Esophagus squamous epithelium (tissue), 5 donors: ENCODE results near the gene DNAJA3. TPM values are rescaled to one million over a fixed set of nuclear protein-coding genes. Genes with fewer than 3 reads are reported as not detected.

Experiments
- DNase-seq: peaks from one replicate; lab custom pipeline; 2025; lab: John Stamatoyannopoulos, UW
- H3K27ac ChIP-seq, 4 donors: fragments of 200-600 bp; sonication (generic); one replicate each; pipeline ENCODE4 v1.5.1; 2016 to 2019; ENCODE audit warnings: mild to moderate bottlenecking in 1 of 4
- H3K27me3 ChIP-seq, 4 donors: fragments of 200-600 bp; sonication (generic); 1 replicate in 3 of 4; 2 replicates in 1 of 4; pipeline versions ENCODE4 v1.5.1 to v1.6.0; 2017 to 2021; ENCODE audit warnings: antibody characterized with exemption in 1 of 4
- H3K36me3 ChIP-seq, 3 donors: fragments of 200-600 bp; sonication (generic); one replicate each; pipeline ENCODE4 v1.5.1; 2016 to 2019
- H3K4me1 ChIP-seq, 3 donors: fragments of 200-600 bp; sonication (generic); one replicate each; pipeline ENCODE4 v1.5.1; 2017 to 2019
- H3K4me3 ChIP-seq, 4 donors: fragments of 200-600 bp; sonication (generic); 1 replicate in 3 of 4; 2 replicates in 1 of 4; pipeline ENCODE4 v1.5.1; 2016 to 2019; ENCODE audit warnings: mild to moderate bottlenecking in 2 of 4, moderate library complexity in 1 of 4
- H3K9me3 ChIP-seq, 3 donors: fragments of 200-600 bp; sonication (generic); one replicate each; pipeline ENCODE4 v1.5.1; 2016 to 2019
- CTCF ChIP-seq, 6 experiments: fragments of 450-650 bp in 4 of 6; fragments of 200-600 bp in 2 of 6; sonication (generic) in 2 of 6; IDR thresholded peaks; one replicate each; pipeline ENCODE4 v1.5.1; 2016 to 2019; ENCODE audit warnings: antibody characterized with exemption in 6 of 6, mild to moderate bottlenecking in 4 of 6, moderate library complexity in 4 of 6
- POLR2A ChIP-seq, 4 donors: fragments of 450-650 bp; IDR thresholded peaks; one replicate each; pipeline ENCODE4 v1.6.1; 2017; ENCODE audit warnings: antibody characterized with exemption in 4 of 4, mild to moderate bottlenecking in 4 of 4, moderate library complexity in 3 of 4
- WGBS, 2 donors: methylation state at CpG; one replicate each; pipeline ENCODE4 v1.1.5; 2018; 5-methylcytosine and 5-hydroxymethylcytosine counted together
- intact Hi-C: fragments of 100-400 bp; cut with DNase I; formaldehyde crosslinking; loops from one replicate; pipeline ENCODE4 v1.15.0; 2022
- total RNA-seq, 4 donors: library from RNA; depleted of rRNA; stranded (reverse); fragments of >200 nt; gene quantifications; one replicate each; pipeline ENCODE4 v1.1.0, GENCODE V29; 2016
- donor health status: DM: yes; HTN: yes; CAD: no.

DNAJA3 gene
- total RNA-seq, 4 donors from 2014 or later = 45.2 to 59.1 (median 49.1) TPM

- Histone ChIP-seq H3K4me3 (no peak overlapping the region), H3K36me3 (peaks cover 17 to 74% (median 22%) of the 10 kb centered on the region in 3 donors), H3K9me3 (no peaks in the 10 kb centered on the region), H3K27me3 (no peaks in the 10 kb centered on the region), H3K4me1 (peaks cover 4 to 54% (median 8%) of the 10 kb centered on the region in 3 donors), H3K27ac (no peak overlapping the region)
- no peak for DNase-seq
- TF ChIP-seq CTCF (IDR thresholded peaks at IDR 0.05) (peak in 1 of 6 experiments; percentile 34), POLR2A (IDR thresholded peaks at IDR 0.05) (no peak)
- 48 to 56% methylated on average over 8 to 10 of the region's 19 CpGs for WGBS, 2 donors
- intact Hi-C loops = no loop called here
Observed at GRCh38 chr16:4409081-4409932, 16.4 kb upstream of the DNAJA3 start.

GRCh38 chr16:4410335-4411075 is 15.2 kb upstream of the DNAJA3 start:
- 68 to 74% methylated on average over 14 to 15 of the region's 15 CpGs for WGBS, 2 donors
- no peaks in the 10 kb centered on the region for H3K27me3 ChIP-seq
- TF ChIP-seq POLR2A (IDR thresholded peaks at IDR 0.05) (no peak), CTCF (IDR thresholded peaks at IDR 0.05) (no peak)
- peaks cover 9 to 62% (median 22%) of the 10 kb centered on the region in 3 donors for H3K36me3 ChIP-seq
- DNase-seq = no peak
- intact Hi-C loops = no loop called here
- peaks cover 12 to 66% (median 15%) of the 10 kb centered on the region in 3 donors for H3K4me1 ChIP-seq
- H3K27ac ChIP-seq = peak overlapping the region in 1 of 4 donors; percentile 44
- no peak overlapping the region for H3K4me3 ChIP-seq
- H3K9me3 ChIP-seq = no peaks in the 10 kb centered on the region

DNA sequence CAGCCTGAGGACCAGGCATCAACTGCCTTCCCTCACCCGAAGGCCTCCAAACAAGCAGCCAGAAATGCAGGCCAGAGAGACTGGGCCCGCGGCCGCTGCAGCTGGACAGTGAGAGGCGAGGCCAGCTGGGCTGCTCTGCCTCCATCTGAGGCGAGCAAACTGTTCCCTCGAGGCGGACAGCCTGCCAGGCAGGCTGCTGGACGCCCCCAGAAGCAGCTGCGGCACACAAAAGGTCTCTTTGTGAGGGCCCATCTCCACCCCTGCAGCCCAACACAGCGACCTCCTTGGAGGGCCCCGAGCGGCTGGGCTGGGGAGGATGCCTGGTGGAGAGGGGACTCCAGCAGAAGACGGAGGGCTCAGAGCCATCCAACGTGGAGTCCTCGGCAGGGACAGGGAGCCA is 14.0 kb upstream of the DNAJA3 start:
- H3K4me1 ChIP-seq = peaks cover 14 to 75% (median 15%) of the 10 kb centered on the region in 3 donors
- DNase-seq = no peak
- peaks cover 5 to 50% (median 15%) of the 10 kb centered on the region in 3 donors for H3K36me3 ChIP-seq

GRCh38 chr16:4412159-4412558 is 13.5 kb upstream of the DNAJA3 start:
- no peaks in the 10 kb centered on the region for H3K9me3 ChIP-seq
- TF ChIP-seq CTCF (IDR thresholded peaks at IDR 0.05) (no peak), POLR2A (IDR thresholded peaks at IDR 0.05) (no peak)
- H3K27ac ChIP-seq = peak overlapping the region in 2 of 4 donors; percentile 9 to 44
- intact Hi-C loops = no loop called here
- peaks cover 5 to 46% (median 11%) of the 10 kb centered on the region in 3 donors for H3K36me3 ChIP-seq
- H3K4me1 ChIP-seq = peaks cover 18 to 80% (median 18%) of the 10 kb centered on the region in 3 donors
- H3K27me3 ChIP-seq = no peaks in the 10 kb centered on the region
- no peak overlapping the region for H3K4me3 ChIP-seq
- DNase-seq = no peak
- WGBS, 2 donors = 89 to 96% methylated on average over 4 to 7 of the region's 8 CpGs

More for the DNA sequence above, 14.0 kb upstream of the DNAJA3 start:
- no peaks in the 10 kb centered on the region for H3K9me3 ChIP-seq
- TF ChIP-seq CTCF (IDR thresholded peaks at IDR 0.05) (no peak), POLR2A (IDR thresholded peaks at IDR 0.05) (no peak)
- H3K4me3 ChIP-seq = no peak overlapping the region
- 60% methylated on average over 2 of the region's 16 CpGs; no CpG with 5 or more reads in 1 of the 2 donors for WGBS, 2 donors
- H3K27ac ChIP-seq = peak overlapping the region in 2 of 4 donors; percentile 9 to 44
- no peaks in the 10 kb centered on the region for H3K27me3 ChIP-seq
- intact Hi-C loops = no loop called here
